ENCODE results near the gene ARID1A. TPM values are rescaled to one million over a fixed set of nuclear protein-coding genes. Genes with fewer than 3 reads are reported as not detected.

Gene ARID1A
- total RNA-seq, 1 donor = 22.8 TPM

DNA sequence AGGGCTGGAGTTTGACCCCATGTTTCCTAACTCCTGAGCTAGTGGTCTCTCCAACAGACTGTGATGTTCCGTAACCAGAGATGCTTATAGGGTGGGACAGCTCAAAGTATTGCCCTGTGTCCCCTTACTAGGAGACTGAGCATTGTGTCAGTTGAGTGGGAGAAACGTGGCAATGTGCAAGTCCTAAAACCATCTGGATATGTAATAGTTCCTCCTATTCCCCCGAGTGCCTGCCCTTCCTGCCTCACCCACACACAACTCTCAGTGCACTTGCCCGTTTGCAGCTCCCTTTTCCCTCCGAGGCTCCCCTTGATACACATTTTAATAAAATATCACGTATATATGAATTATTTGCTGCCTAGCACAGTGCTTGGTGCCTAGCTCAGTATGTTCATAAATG, 95.3 kb downstream of the ARID1A start:
- H3K4me3 ChIP-seq (ENCODE audit: insufficient read depth, low read length) = no peak overlapping the region
- H3K9me3 ChIP-seq (ENCODE audit: low read depth, low read length) = no peaks in the 10 kb centered on the region
- DNase-seq (ENCODE audit: insufficient read length, low spot score, missing footprints) = no peak
- no peaks in the 10 kb centered on the region for H3K27me3 ChIP-seq (ENCODE audit: insufficient read depth, low read length)
- H3K27ac ChIP-seq (ENCODE audit: low read depth, low read length) = no peak overlapping the region
- no peaks in the 10 kb centered on the region for H4K20me1 ChIP-seq (ENCODE audit: insufficient read depth, low read length)
- peaks cover 14% of the 10 kb centered on the region for H3K36me3 ChIP-seq (ENCODE audit: insufficient read depth, low read length)
- H3K79me2 ChIP-seq (ENCODE audit: insufficient read depth, low read length) = no peaks in the 10 kb centered on the region
- peaks cover 36% of the 10 kb centered on the region for H3K4me1 ChIP-seq (ENCODE audit: insufficient read depth, low read length)
- H3K4me2 ChIP-seq (ENCODE audit: insufficient read depth, low read length) = no peak overlapping the region
- no peak overlapping the region for H2AFZ ChIP-seq (ENCODE audit: low read length)
- TF ChIP-seq, protein P1, sequence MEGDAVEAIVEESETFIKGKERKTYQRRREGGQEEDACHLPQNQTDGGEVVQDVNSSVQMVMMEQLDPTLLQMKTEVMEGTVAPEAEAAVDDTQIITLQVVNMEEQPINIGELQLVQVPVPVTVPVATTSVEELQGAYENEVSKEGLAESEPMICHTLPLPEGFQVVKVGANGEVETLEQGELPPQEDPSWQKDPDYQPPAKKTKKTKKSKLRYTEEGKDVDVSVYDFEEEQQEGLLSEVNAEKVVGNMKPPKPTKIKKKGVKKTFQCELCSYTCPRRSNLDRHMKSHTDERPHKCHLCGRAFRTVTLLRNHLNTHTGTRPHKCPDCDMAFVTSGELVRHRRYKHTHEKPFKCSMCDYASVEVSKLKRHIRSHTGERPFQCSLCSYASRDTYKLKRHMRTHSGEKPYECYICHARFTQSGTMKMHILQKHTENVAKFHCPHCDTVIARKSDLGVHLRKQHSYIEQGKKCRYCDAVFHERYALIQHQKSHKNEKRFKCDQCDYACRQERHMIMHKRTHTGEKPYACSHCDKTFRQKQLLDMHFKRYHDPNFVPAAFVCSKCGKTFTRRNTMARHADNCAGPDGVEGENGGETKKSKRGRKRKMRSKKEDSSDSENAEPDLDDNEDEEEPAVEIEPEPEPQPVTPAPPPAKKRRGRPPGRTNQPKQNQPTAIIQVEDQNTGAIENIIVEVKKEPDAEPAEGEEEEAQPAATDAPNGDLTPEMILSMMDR (IDR thresholded peaks at IDR 0.05; ENCODE audit: extremely low read depth, low read depth, low read length) = no peak

DNA sequence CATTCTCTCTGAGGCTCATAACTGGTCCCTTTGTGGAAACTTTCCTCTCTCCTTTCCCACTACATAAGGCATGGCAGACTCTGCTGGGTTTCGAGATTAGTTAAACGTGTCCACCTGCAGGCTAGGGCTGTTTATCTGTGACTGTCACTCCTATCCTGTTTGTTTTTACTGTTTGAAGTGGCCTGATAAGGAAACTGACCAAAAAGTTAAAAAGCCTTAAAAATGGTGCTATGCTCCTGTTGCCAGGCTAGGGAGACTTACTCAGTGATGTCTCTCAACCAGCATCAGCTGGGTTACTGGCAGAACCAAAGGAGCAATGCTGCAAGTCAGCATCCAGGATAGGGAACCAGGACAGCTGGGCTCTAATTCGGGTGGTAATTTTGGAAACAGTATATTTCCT, 95.8 kb downstream of the ARID1A start:
- DNase-seq (ENCODE audit: insufficient read length, low spot score, missing footprints) = no peak
- H3K79me2 ChIP-seq (ENCODE audit: insufficient read depth, low read length) = no peaks in the 10 kb centered on the region
- H3K4me1 ChIP-seq (ENCODE audit: insufficient read depth, low read length) = peaks cover 32% of the 10 kb centered on the region
- H3K27me3 ChIP-seq (ENCODE audit: insufficient read depth, low read length) = no peaks in the 10 kb centered on the region
- H4K20me1 ChIP-seq (ENCODE audit: insufficient read depth, low read length) = no peaks in the 10 kb centered on the region
- TF ChIP-seq, protein P1 (IDR thresholded peaks at IDR 0.05; ENCODE audit: extremely low read depth, low read depth, low read length) = no peak
- no peak overlapping the region for H3K4me3 ChIP-seq (ENCODE audit: insufficient read depth, low read length)
- H3K9me3 ChIP-seq (ENCODE audit: low read depth, low read length) = no peaks in the 10 kb centered on the region
- H3K27ac ChIP-seq (ENCODE audit: low read depth, low read length) = no peak overlapping the region
- H3K36me3 ChIP-seq (ENCODE audit: insufficient read depth, low read length) = peaks cover 17% of the 10 kb centered on the region
- H3K4me2 ChIP-seq (ENCODE audit: insufficient read depth, low read length) = no peak overlapping the region
- H2AFZ ChIP-seq (ENCODE audit: low read length) = no peak overlapping the region

DNA sequence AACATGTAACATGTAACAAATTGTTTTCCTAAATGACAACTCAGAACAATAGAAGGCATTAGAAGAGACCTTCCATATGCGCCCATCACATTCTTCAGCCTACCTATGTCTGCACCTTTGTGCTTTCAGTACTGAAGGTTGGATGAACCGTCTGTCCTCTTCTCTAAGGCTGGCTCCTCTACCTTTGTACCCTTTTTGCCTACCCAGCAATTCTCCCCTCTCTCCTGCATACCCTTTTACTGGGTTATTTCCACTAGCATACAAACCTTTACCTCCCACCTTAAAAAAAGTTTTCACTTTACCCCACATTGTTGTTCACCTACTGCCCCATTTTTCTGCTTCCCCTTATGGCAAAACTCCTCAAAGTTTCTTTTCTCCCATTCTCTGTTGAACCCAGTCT, 97.1 kb downstream of the ARID1A start:
- H3K4me3 ChIP-seq (ENCODE audit: insufficient read depth, low read length) = no peak overlapping the region

DNA sequence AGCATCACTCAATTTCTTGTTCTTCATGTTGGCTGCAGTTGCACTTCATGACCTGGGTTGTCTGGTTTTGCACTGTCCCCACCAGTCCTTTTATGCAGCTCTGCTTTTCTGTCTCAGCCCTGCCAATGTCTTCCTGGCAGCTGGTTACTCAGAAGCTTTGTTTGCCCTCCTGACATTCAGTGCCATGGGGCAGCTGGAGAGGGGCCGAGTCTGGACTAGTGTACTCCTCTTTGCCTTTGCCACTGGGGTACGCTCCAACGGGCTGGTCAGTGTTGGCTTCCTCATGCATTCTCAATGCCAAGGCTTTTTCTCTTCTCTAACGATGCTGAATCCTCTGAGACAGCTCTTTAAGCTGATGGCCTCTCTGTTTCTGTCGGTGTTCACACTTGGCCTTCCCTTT, 98.6 kb downstream of the ARID1A start:
- Histone ChIP-seq H3K79me2 (ENCODE audit: insufficient read depth, low read length) (no peaks in the 10 kb centered on the region), H3K27me3 (ENCODE audit: insufficient read depth, low read length) (no peaks in the 10 kb centered on the region), H3K4me2 (ENCODE audit: insufficient read depth, low read length) (no peak overlapping the region), H3K27ac (ENCODE audit: low read depth, low read length) (no peak overlapping the region), H4K20me1 (ENCODE audit: insufficient read depth, low read length) (no peaks in the 10 kb centered on the region), H2AFZ (ENCODE audit: low read length) (no peak overlapping the region), H3K36me3 (ENCODE audit: insufficient read depth, low read length) (peaks cover 23% of the 10 kb centered on the region), H3K4me1 (ENCODE audit: insufficient read depth, low read length) (peaks cover 22% of the 10 kb centered on the region), H3K9me3 (ENCODE audit: low read depth, low read length) (no peaks in the 10 kb centered on the region), H3K4me3 (ENCODE audit: insufficient read depth, low read length) (no peak overlapping the region)
- TF ChIP-seq, protein P1 (IDR thresholded peaks at IDR 0.05; ENCODE audit: extremely low read depth, low read depth, low read length) = no peak
- DNase-seq (ENCODE audit: insufficient read length, low spot score, missing footprints) = no peak

More for the DNA sequence above, 97.1 kb downstream of the ARID1A start:
- Histone ChIP-seq H2AFZ (ENCODE audit: low read length) (no peak overlapping the region), H3K36me3 (ENCODE audit: insufficient read depth, low read length) (peaks cover 22% of the 10 kb centered on the region), H3K27ac (ENCODE audit: low read depth, low read length) (no peak overlapping the region), H3K79me2 (ENCODE audit: insufficient read depth, low read length) (no peaks in the 10 kb centered on the region), H3K4me2 (ENCODE audit: insufficient read depth, low read length) (no peak overlapping the region), H3K27me3 (ENCODE audit: insufficient read depth, low read length) (no peaks in the 10 kb centered on the region), H4K20me1 (ENCODE audit: insufficient read depth, low read length) (no peaks in the 10 kb centered on the region), H3K4me1 (ENCODE audit: insufficient read depth, low read length) (peaks cover 22% of the 10 kb centered on the region), H3K9me3 (ENCODE audit: low read depth, low read length) (no peaks in the 10 kb centered on the region)
- TF ChIP-seq, protein P1 (IDR thresholded peaks at IDR 0.05; ENCODE audit: extremely low read depth, low read depth, low read length) = no peak
- DNase-seq (ENCODE audit: insufficient read length, low spot score, missing footprints) = no peak

All from osteoblast (primary cell).